ENCODE results near the gene SELE. TPM values are rescaled to one million over a fixed set of nuclear protein-coding genes. Genes with fewer than 3 reads are reported as not detected.

SELE gene
- total and polyA plus RNA-seq, 2 of the 8 experiments (the other 6 are each of a cell fraction or from before 2014, with no cell fraction given): not detected

GRCh38 chr1:169697755-169698154 is 36.1 kb downstream of the SELE start (continued):
- TF ChIP-seq RAD21 (IDR thresholded peaks at IDR 0.05 in 1 of 2, conservative IDR thresholded peaks at IDR 0.05 in 1 of 2; ENCODE audit: low read depth in 2 of 2, low read length in 2 of 2) (no peak), JUND (IDR thresholded peaks at IDR 0.05; ENCODE audit: low read length) (no peak), CEBPB (IDR thresholded peaks at IDR 0.05; ENCODE audit: low read depth, low read length) (no peak), GTF2F1 (IDR thresholded peaks at IDR 0.05; ENCODE audit: borderline replicate concordance, low read depth, low read length) (no peak), FOSL1 (IDR thresholded peaks at IDR 0.05; ENCODE audit: insufficient read depth, low read depth, low read length) (no peak), KDM1A (IDR thresholded peaks at IDR 0.05; ENCODE audit: borderline replicate concordance, low read length) (no peak), POU5F1 (IDR thresholded peaks at IDR 0.05; ENCODE audit: low read depth, low read length) (no peak)
